Measurements from ENCODE around the gene SPAG16. TPM values are rescaled to one million over a fixed set of nuclear protein-coding genes. Genes with fewer than 3 reads are reported as not detected.

Gene SPAG16
- total RNA-seq, 1 experiment from 2014 or later: 0.30 TPM

DNA sequence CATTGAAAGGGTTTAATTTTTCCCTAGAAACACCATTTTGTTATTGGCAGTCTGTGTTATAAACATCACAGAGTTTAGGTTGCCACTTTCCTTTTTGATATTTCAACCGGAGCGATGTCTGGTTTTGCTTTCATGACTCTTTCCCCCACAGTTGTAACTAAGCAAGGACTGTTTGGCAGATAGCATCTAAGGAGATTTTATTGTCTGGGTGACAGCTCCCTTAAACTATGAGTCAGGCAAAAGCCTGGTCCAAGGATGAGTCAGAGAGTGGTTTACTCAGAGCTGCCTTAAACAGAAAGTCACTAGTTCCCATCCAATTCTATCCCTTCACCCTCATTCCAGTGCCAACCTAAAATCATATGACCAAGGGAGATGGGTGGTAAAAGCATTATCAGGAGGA, 785.0 kb downstream of the SPAG16 start:
- peak; percentile 99 for ATAC-seq
- TF ChIP-seq, protein P1, sequence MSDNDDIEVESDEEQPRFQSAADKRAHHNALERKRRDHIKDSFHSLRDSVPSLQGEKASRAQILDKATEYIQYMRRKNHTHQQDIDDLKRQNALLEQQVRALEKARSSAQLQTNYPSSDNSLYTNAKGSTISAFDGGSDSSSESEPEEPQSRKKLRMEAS (IDR thresholded peaks at IDR 0.05): no peak
- TF ChIP-seq CTCF (IDR thresholded peaks at IDR 0.05 in 2 of 3, conservative IDR thresholded peaks at IDR 0.05 in 1 of 3; ENCODE audit: borderline replicate concordance in 1 of 3, insufficient read depth in 1 of 3, low read depth in 2 of 3, low read length in 2 of 3): no peak
- peak; percentile 93 for TF ChIP-seq JUND (IDR thresholded peaks at IDR 0.05)
- TF ChIP-seq, protein P2, sequence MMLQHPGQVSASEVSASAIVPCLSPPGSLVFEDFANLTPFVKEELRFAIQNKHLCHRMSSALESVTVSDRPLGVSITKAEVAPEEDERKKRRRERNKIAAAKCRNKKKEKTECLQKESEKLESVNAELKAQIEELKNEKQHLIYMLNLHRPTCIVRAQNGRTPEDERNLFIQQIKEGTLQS (IDR thresholded peaks at IDR 0.05): no peak
- TF ChIP-seq POLR2AphosphoS5 (IDR thresholded peaks at IDR 0.05; ENCODE audit: low read depth, low read length): no peak
- no peak for TF ChIP-seq POLR2A (IDR thresholded peaks at IDR 0.05; ENCODE audit: borderline replicate concordance, extremely low read depth, insufficient read depth, insufficient read length)
- TF ChIP-seq SIN3A (IDR thresholded peaks at IDR 0.05; ENCODE audit: low read depth): peak; percentile 45; the same call in 1 of the 2 replicates
- no peak for TF ChIP-seq ZBTB33 (IDR thresholded peaks at IDR 0.05; ENCODE audit: extremely low read depth, insufficient replicate concordance, low read length)
- TF ChIP-seq ZFX (IDR thresholded peaks at IDR 0.05): no peak
- no peak for TF ChIP-seq ELF1 (IDR thresholded peaks at IDR 0.05; ENCODE audit: borderline replicate concordance, low read depth)
- TF ChIP-seq ZNF274 (IDR thresholded peaks at IDR 0.05; ENCODE audit: low read depth, low read length): no peak
- TF ChIP-seq RAD21 (IDR thresholded peaks at IDR 0.05; ENCODE audit: low read depth): 0 out of 2 replicates have a peak, but pooled peaks have one; percentile 20
- no peak for TF ChIP-seq EZH2phosphoT487 (IDR thresholded peaks at IDR 0.05; ENCODE audit: borderline replicate concordance)
- TF ChIP-seq EZH2 (IDR thresholded peaks at IDR 0.05): no peak
- peak; percentile 88 for TF ChIP-seq CBX3 (IDR thresholded peaks at IDR 0.05; ENCODE audit: low read depth)
- peak; percentile 42; the same call in 1 of the 2 replicates for TF ChIP-seq SRF (IDR thresholded peaks at IDR 0.05; ENCODE audit: low read depth)
- peak; percentile 92 for TF ChIP-seq FOSL1 (IDR thresholded peaks at IDR 0.05; ENCODE audit: low read depth)
- no peak for TF ChIP-seq YY1 (IDR thresholded peaks at IDR 0.05; ENCODE audit: extremely low read depth, insufficient replicate concordance, low read depth, low read length)
- no peak for TF ChIP-seq EGR1 (IDR thresholded peaks at IDR 0.05; ENCODE audit: low read depth)
- TF ChIP-seq CEBPB (IDR thresholded peaks at IDR 0.05; ENCODE audit: low read depth): no peak
- no peak for TF ChIP-seq REST (IDR thresholded peaks at IDR 0.05; ENCODE audit: low read depth)
- peak; percentile 78 for TF ChIP-seq SP1 (IDR thresholded peaks at IDR 0.05; ENCODE audit: low read depth)

More for the DNA sequence above, 785.0 kb downstream of the SPAG16 start:
- intact Hi-C loops (cut with micrococcal nuclease): loop anchor here (10.0 kb wide), 2 partner anchors 526 to 1856 kb away; no protein-coding TSS in a partner anchor
- DNase-seq (ENCODE audit: low read depth, low spot score): peak; percentile 83
- Histone ChIP-seq H3K9me3 (ENCODE audit: control insufficient read depth in 1 of 2, insufficient read depth in 1 of 2, low read depth in 1 of 2, low read length in 2 of 2) (no peaks in the 10 kb centered on the region), H3K9ac (ENCODE audit: low read length) (no peak overlapping the region), H3K36me3 (ENCODE audit: control insufficient read depth in 1 of 2, insufficient read depth in 2 of 2, low read length in 2 of 2) (no peaks in the 10 kb centered on the region), H4K20me1 (ENCODE audit: insufficient read depth) (no peaks in the 10 kb centered on the region), H3K4me2 (ENCODE audit: low read length) (peak overlapping the region; percentile 62), H3K9me2 (ENCODE audit: insufficient read depth) (no peaks in the 10 kb centered on the region), H3K27ac (ENCODE audit: low read depth, low read length) (no peak overlapping the region), H3K79me2 (ENCODE audit: insufficient read depth, low read length) (no peaks in the 10 kb centered on the region), H3K4me1 (ENCODE audit: control insufficient read depth in 1 of 2, insufficient read depth in 2 of 2, low read length in 2 of 2) (peaks cover 3 to 15% of the 10 kb centered on the region in 2 experiments; a peak in 2 of 4 replicates), H2AFZ (ENCODE audit: low read depth, low read length, poor library complexity, severe bottlenecking) (peak overlapping the region; percentile 65), H3K27me3 (ENCODE audit: insufficient read depth, low read length) (no peaks in the 10 kb centered on the region), H3K4me3 (replicated peaks in 1 of 2; ENCODE audit: low read depth in 1 of 2, low read length in 2 of 2) (peak overlapping the region in 1 of 2 experiments; percentile 7; a peak in 1 of 4 replicates)
- ChIA-PET POLR2A (interaction anchor here (0.7 kb wide), 1 partner anchor 825 kb away, joined by 3 read pairs; no protein-coding TSS in a partner anchor), CTCF (no interaction called here), RAD21 (ENCODE audit: low non-redundant PET in 1 of 2, low total read pairs in 2 of 2, uncharacterized antibody in 2 of 2, unreplicated experiment in 2 of 2) (no interaction called here)
- no TSS peak for BruUV-seq (replicated peaks)
